B cell (primary cell): ENCODE data around the gene TENM4. TPM values are rescaled to one million over a fixed set of nuclear protein-coding genes. Genes with fewer than 3 reads are reported as not detected.

ENCODE experiments used
- ATAC-seq: fragments of 200-7000 bp; cut with Tn5 transposase; one replicate; pipeline ENCODE4 v1.10.0; 2021; ENCODE audit warnings: low read depth, mild to moderate bottlenecking, moderate number of reproducible peaks, moderate library complexity
- CTCF ChIA-PET: fragments of 350-600 bp; sonication (Branson Sonifier 250); formaldehyde crosslinking; loops from one replicate; lab custom pipeline; 2021; ENCODE audit warnings: antibody characterized with exemption, inconsistent platforms; lab: Charles Lee
- POLR2A ChIA-PET: fragments of 350-600 bp; sonication (Branson Sonifier 250); formaldehyde crosslinking; loops from one replicate; lab custom pipeline; 2021; ENCODE audit warnings: antibody characterized with exemption; lab: Charles Lee
- DNase-seq: peaks from one replicate; pipeline ENCODE4 v3.0.0; 2013
- H2AFZ ChIP-seq: 2 replicates; pipeline ENCODE4 v1.6.1; 2012; ENCODE audit warnings: mild to moderate bottlenecking, low read depth, low read length; ENCODE audit not compliant: insufficient read depth, poor library complexity, severe bottlenecking
- H3K27ac ChIP-seq, 2 donors: 1 replicate in 1 of 2; 2 replicates in 1 of 2; pipeline ENCODE4 v1.5.1; 2012 to 2013; ENCODE audit warnings: low read length in 2 of 2, mild to moderate bottlenecking in 2 of 2, moderate library complexity in 1 of 2
- H3K27me3 ChIP-seq, 4 experiments: fragments of 200-600 bp in 1 of 4; sonication (generic) in 1 of 4; replicated peaks in 1 of 4; 1 replicate in 2 of 4; 2 replicates in 2 of 4; pipeline versions ENCODE4 v1.6.1 to v1.7.0; 2013 to 2016; ENCODE audit warnings: low read length in 3 of 4, mild to moderate bottlenecking in 2 of 4, mixed read lengths in 1 of 4, moderate library complexity in 1 of 4; ENCODE audit not compliant: insufficient read depth in 4 of 4, control insufficient read depth in 3 of 4; ENCODE audit errors: control extremely low read depth in 1 of 4
- H3K36me3 ChIP-seq, 2 experiments: replicated peaks in 1 of 2; 1 replicate in 1 of 2; 2 replicates in 1 of 2; pipeline versions ENCODE4 v1.6.1 to v1.7.1; 2013; ENCODE audit warnings: low read length in 1 of 2; ENCODE audit not compliant: insufficient read depth in 2 of 2, control insufficient read depth in 1 of 2; ENCODE audit errors: control extremely low read depth in 1 of 2, extremely low read depth in 1 of 2
- H3K4me1 ChIP-seq, 2 donors: fragments of 200-600 bp in 1 of 2; sonication (generic) in 1 of 2; 1 replicate in 1 of 2; 2 replicates in 1 of 2; pipeline versions ENCODE4 v1.5.1 to v1.6.1; 2013 to 2017; ENCODE audit warnings: low read length in 2 of 2; ENCODE audit not compliant: control insufficient read depth in 2 of 2, insufficient read depth in 2 of 2
- H3K4me2 ChIP-seq: replicated peaks from 2 replicates; pipeline ENCODE3; 2012; ENCODE audit warnings: mild to moderate bottlenecking, low read depth, low read length; ENCODE audit not compliant: poor library complexity, severe bottlenecking
- H3K4me3 ChIP-seq, 5 experiments: fragments of 200-600 bp in 1 of 5; sonication (generic) in 1 of 5; 1 replicate in 3 of 5; 2 replicates in 2 of 5; pipeline versions ENCODE4 v1.5.1 to v1.7.0; 2011 to 2016; ENCODE audit warnings: low read length in 4 of 5, mild to moderate bottlenecking in 4 of 5, low read depth in 2 of 5, control low read depth in 1 of 5, moderate library complexity in 1 of 5; ENCODE audit not compliant: insufficient read depth in 1 of 5; ENCODE audit errors: control extremely low read depth in 1 of 5, extremely low read depth in 1 of 5
- H3K79me2 ChIP-seq: fragments of 200-600 bp; sonication (generic); one replicate; pipeline ENCODE4 v1.6.0; 2016; ENCODE audit warnings: low read length; ENCODE audit not compliant: control insufficient read depth, insufficient read depth
- H3K9ac ChIP-seq: fragments of 200-600 bp; sonication (generic); 2 replicates; pipeline ENCODE4 v1.6.1; 2017; ENCODE audit warnings: mild to moderate bottlenecking, low read length, moderate library complexity
- H3K9me3 ChIP-seq, 3 donors: one replicate each; pipeline versions ENCODE4 v1.6.1 to v1.7.1; 2013; ENCODE audit warnings: low read length in 2 of 3; ENCODE audit not compliant: control insufficient read depth in 2 of 3, insufficient read depth in 1 of 3; ENCODE audit errors: control extremely low read depth in 1 of 3
- H4K20me1 ChIP-seq: 2 replicates; pipeline ENCODE4 v1.6.0; 2012; ENCODE audit warnings: mild to moderate bottlenecking, low read length; ENCODE audit not compliant: insufficient read depth, control insufficient read depth, poor library complexity, severe bottlenecking
- H3K27ac Mint-ChIP-seq: one replicate; pipeline ENCODE4 v1.8.0; 2021; ENCODE audit warnings: mixed read lengths
- H3K27me3 Mint-ChIP-seq: one replicate; pipeline ENCODE4 v1.8.0; 2021; ENCODE audit warnings: mixed read lengths
- H3K4me1 Mint-ChIP-seq: one replicate; pipeline ENCODE4 v1.8.0; 2021; ENCODE audit warnings: mixed read lengths
- H3K4me3 Mint-ChIP-seq: one replicate; pipeline ENCODE4 v1.8.0; 2021; ENCODE audit warnings: mixed read lengths
- H3K9me3 Mint-ChIP-seq: one replicate; pipeline ENCODE4 v1.8.0; 2022; ENCODE audit warnings: mixed read lengths; ENCODE audit not compliant: insufficient read depth
- EZH2 ChIP-seq: IDR thresholded peaks from 2 replicates; pipeline ENCODE4 v1.6.1; 2012; ENCODE audit warnings: borderline replicate concordance, low read depth, mild to moderate bottlenecking, moderate library complexity, low read length; ENCODE audit not compliant: insufficient read depth, poor library complexity, severe bottlenecking
- WGBS: methylation state at CpG from one replicate; pipeline ENCODE4 v1.1.5; 2013; ENCODE audit warnings: missing lambda C conversion rate; ENCODE audit not compliant: insufficient coverage; 5-methylcytosine and 5-hydroxymethylcytosine counted together
- intact Hi-C: fragments of 100-400 bp; cut with micrococcal nuclease; formaldehyde crosslinking; loops from one replicate; pipeline ENCODE4 v1.10.0; 2022
- polyA plus RNA-seq: library from polyadenylated mRNA; depleted of rRNA; stranded (reverse); fragments of >200 nt; gene quantifications from 2 replicates; pipeline ENCODE4 v1.2.3, GENCODE V29; 2012
- total RNA-seq, 2 donors: library from RNA; stranded (reverse); fragments of 120-200 nt in 1 of 2; gene quantifications; 1 replicate in 1 of 2; 2 replicates in 1 of 2; pipeline versions ENCODE4 v1.2.3 to v1.2.4, GENCODE V29; 2013 to 2022
- TF ChIP-seq, protein P1 (sequence below): fragments of 200-600 bp; IDR thresholded peaks from one replicate; pipeline ENCODE4 v1.8.0; 2022; ENCODE audit warnings: antibody characterized with exemption, mild to moderate bottlenecking

Gene TENM4
- total and polyA plus RNA-seq, 2 donors (not counting 1 experiment from before 2014, with no cell fraction given) = 0.09 to 5.7 TPM

DNA sequence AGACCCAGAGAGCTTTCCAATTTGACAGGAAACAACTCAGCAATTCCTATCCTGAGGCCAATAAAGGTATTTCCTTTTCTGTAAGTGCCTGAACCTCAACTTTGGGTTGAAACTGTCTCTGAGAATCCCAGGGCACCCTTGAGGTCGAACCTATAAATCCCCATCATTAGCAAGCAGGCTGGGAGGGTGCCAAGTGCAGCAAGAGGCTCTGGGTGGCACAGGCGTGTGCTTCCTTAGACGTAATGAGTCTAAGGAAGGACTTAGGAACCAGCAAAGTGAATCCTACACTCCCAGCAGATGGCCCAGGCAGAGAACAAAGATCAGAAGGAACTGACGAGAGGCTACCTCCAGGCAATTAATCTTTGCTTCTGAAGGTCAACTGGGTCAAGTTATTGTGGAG, 631.9 kb downstream of the TENM4 start:
- Mint-ChIP-seq H3K27me3 (peaks cover 10% of the 10 kb centered on the region), H3K9me3 (no peaks in the 10 kb centered on the region), H3K27ac (no peak overlapping the region), H3K4me3 (no peak overlapping the region), H3K4me1 (no peaks in the 10 kb centered on the region)
- Histone ChIP-seq H3K27me3 (no peaks in the 10 kb centered on the region), H3K4me3 (no peak overlapping the region), H3K9ac (no peak overlapping the region), H3K9me3 (no peaks in the 10 kb centered on the region), H3K4me1 (no peaks in the 10 kb centered on the region), H4K20me1 (no peaks in the 10 kb centered on the region), H3K36me3 (no peaks in the 10 kb centered on the region), H3K79me2 (no peaks in the 10 kb centered on the region), H2AFZ (no peak overlapping the region), H3K4me2 (no peak overlapping the region), H3K27ac (no peak overlapping the region)
- intact Hi-C loops = no loop called here
- TF ChIP-seq, protein P1, sequence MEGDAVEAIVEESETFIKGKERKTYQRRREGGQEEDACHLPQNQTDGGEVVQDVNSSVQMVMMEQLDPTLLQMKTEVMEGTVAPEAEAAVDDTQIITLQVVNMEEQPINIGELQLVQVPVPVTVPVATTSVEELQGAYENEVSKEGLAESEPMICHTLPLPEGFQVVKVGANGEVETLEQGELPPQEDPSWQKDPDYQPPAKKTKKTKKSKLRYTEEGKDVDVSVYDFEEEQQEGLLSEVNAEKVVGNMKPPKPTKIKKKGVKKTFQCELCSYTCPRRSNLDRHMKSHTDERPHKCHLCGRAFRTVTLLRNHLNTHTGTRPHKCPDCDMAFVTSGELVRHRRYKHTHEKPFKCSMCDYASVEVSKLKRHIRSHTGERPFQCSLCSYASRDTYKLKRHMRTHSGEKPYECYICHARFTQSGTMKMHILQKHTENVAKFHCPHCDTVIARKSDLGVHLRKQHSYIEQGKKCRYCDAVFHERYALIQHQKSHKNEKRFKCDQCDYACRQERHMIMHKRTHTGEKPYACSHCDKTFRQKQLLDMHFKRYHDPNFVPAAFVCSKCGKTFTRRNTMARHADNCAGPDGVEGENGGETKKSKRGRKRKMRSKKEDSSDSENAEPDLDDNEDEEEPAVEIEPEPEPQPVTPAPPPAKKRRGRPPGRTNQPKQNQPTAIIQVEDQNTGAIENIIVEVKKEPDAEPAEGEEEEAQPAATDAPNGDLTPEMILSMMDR = no peak
- no peak for TF ChIP-seq EZH2
- WGBS = 19% methylated on average over 2 of the region's 4 CpGs
- no peak for ATAC-seq
- CTCF ChIA-PET = no interaction called here
- no peak for DNase-seq
- POLR2A ChIA-PET = no interaction called here

DNA sequence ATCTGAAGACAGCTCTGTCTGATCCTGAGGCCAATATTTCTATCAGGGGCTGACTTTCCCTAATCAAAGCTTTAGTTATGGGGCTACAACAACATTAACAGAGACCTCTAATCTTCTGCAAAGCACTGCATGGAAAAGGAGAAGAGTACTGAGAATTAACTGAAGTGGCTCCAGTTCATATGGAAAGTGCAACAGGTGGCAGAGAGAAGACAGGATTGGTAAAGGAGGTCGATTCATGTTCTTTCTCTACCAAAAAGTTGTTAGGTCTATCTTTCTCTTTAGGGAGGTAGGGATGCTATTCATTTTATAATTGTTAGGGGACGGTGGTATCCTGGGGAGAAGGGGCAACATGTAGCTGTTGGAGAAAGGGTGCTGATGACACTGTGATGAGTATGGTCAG, 633.5 kb downstream of the TENM4 start:
- no peak for TF ChIP-seq EZH2
- TF ChIP-seq, protein P1 = no peak
- H3K9me3 Mint-ChIP-seq = no peaks in the 10 kb centered on the region
- DNase-seq (no peak), ATAC-seq (no peak)
- H4K20me1 ChIP-seq = no peaks in the 10 kb centered on the region
- 88% methylated on average over 1 of the region's 2 CpGs for WGBS
- no peaks in the 10 kb centered on the region for H3K9me3 ChIP-seq
- no peaks in the 10 kb centered on the region for H3K4me1 Mint-ChIP-seq
- H3K4me2 ChIP-seq = no peak overlapping the region
- no peak overlapping the region for H3K27ac Mint-ChIP-seq
- POLR2A ChIA-PET = no interaction called here
- no peak overlapping the region for H3K27ac ChIP-seq
- no peak overlapping the region for H3K4me3 ChIP-seq
- H3K27me3 ChIP-seq = no peaks in the 10 kb centered on the region
- no peak overlapping the region for H3K9ac ChIP-seq
- H3K27me3 Mint-ChIP-seq = peaks cover 10% of the 10 kb centered on the region
- intact Hi-C loops = no loop called here
- H3K79me2 ChIP-seq = no peaks in the 10 kb centered on the region
- CTCF ChIA-PET = interaction anchor here (1.2 kb wide), 1 partner anchor 9 kb away, joined by 4 read pairs; no protein-coding TSS in a partner anchor
- H3K4me3 Mint-ChIP-seq = no peak overlapping the region
- no peaks in the 10 kb centered on the region for H3K4me1 ChIP-seq
- no peaks in the 10 kb centered on the region for H3K36me3 ChIP-seq
- no peak overlapping the region for H2AFZ ChIP-seq
